ENCODE data around the gene NFIB.

NFIB gene

DNA sequence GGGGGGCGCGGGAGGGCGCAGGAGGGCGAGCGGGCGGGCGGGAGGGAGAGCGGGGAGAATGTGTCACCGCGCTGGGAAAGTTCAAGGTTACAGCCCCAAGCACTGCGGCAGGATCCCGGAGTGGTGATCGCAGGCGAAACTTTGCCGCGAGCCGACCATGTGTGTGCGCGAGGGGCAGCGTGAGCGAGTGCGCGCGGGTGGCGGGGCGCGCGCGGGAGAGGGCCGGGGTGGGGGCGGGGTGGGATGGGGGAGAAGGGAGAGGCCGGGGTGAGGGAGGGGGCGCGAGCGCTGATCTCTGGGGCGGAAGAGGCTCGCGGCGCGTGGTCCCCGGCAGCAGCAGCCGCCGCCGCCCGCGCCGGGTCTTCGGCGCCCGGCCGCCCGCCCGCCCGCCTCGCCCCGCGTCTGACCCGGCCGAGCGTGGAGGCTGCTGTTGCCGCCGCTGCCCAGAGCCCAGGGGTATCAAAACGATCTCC, at the start of gene NFIB:
Gene NFIB (minus strand): TSS at position 191 of the 473 bp plus-strand sequence. CDS start 630 bp downstream, outside the sequence.
- DNase-seq: no peak

DNA sequence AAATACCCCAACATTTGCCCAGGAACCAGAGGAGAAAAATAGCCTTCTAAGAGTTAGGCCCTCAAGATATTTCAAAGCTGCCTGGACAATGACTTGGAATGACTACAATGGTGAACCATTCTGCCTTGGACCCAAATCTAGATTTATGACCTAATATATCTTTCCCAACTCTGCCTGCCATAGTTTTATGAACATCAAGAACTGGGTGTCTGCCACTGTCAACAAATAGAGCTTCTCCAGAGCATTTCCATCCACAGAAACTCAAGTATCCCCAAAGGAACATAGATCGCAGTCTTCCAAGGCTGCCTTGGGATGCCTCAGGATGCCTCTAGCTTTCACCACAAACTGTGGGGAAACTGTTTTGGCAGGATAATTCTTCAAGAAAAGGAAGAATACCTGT, 48.2 kb upstream of the NFIB start:
- DNase-seq: no peak

DNA sequence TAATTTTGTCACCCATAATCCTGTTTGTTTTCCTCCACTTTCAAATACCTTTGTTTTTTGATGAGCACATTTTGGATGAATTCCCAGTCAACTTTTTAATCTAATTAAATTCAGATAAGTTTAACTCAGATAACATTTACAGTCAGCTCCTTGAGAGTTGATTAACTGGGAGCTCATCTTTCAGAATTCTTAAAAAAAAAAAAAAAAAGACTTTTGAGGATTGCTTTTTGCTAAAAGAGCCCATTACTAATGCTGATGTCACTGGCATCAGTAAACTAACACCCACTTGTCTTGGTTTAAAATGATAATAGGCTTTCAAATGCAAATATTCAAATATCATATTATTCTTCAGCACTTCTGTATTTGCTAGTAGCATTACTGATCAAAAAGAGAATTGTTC, 47.1 kb upstream of the NFIB start:
- no peak for DNase-seq

DNA sequence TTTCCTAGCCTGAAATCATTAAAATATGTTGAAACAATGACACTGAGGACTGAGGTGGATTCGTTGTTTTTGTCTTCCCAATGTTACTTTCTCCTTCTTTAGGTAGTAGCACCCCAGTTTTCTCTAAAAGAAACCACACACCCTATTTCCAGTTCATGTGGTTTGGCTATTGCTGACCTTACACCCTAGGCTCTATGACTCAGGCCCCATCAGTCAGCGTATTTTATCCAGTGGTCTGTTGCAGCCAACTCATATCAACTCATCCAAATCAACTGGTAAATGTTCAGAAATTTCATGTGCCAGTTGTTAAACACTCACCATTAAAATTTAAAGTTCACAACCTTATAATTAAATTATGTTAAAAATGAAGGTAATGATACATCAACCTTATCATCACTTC, 44.6 kb upstream of the NFIB start:
- DNase-seq: no peak

DNA sequence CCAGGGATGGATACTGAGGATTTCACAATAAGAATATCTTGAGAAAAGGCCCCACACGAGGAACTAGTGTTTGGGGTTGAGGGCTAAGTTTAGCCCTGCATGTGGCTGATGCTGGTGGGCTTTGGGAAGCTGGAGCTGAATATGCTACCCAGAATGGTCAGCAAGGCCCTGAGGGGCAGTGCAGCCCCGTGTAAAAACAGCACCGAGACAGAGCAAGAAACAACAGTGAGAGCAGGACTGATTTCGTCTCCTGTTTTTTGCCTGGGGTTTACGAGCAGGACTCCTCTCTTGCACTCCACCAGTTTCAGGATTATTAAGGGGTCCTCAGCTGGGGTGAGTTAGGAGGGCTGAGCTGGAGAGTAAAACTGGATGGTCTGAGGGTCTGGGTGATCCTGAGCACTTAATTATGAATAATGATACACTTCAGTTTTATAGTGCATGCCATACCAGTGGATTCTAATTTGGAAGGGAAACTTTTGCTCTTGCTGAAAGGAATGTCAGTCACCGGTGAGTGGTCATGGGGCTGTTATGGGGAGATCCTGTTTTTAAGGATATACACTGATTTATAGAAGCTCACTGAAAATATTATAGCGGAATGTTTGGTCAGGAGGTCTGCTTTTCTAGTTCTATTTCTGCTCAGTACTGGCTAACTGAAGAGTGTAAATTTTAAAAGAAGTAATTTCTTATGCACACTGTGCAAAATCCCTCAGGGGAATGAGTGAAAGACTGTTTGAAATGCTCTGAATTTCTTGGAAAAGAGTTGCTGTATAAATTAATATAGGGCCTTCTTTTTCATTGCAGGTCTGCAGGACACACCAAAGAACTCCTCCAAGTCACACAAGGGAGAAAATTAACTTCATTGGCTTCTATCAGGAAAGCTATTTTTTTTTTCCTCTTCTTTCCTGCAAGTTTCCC, 42.7 kb upstream of the NFIB start:
- DNase-seq: no peak

DNA sequence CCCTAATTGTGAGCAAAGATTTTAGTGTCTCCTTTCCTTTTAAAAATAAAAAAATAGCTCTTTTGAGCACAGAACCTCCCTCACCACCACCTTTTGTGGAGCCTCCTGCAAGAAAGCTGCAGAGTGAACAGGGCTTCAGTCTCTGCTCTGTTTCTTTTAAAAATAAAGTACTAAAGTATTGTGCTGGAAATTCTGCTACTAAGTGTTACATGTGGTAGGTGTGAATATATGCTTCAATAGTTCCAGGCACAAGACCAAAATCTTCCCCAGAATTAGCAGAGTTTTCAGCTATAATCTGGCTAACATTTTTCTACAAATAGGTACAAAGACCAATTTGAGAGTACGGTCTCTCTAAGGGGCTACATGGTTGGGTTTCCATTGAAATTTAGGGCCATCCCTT, 40.3 kb upstream of the NFIB start:
- DNase-seq: no peak

DNA sequence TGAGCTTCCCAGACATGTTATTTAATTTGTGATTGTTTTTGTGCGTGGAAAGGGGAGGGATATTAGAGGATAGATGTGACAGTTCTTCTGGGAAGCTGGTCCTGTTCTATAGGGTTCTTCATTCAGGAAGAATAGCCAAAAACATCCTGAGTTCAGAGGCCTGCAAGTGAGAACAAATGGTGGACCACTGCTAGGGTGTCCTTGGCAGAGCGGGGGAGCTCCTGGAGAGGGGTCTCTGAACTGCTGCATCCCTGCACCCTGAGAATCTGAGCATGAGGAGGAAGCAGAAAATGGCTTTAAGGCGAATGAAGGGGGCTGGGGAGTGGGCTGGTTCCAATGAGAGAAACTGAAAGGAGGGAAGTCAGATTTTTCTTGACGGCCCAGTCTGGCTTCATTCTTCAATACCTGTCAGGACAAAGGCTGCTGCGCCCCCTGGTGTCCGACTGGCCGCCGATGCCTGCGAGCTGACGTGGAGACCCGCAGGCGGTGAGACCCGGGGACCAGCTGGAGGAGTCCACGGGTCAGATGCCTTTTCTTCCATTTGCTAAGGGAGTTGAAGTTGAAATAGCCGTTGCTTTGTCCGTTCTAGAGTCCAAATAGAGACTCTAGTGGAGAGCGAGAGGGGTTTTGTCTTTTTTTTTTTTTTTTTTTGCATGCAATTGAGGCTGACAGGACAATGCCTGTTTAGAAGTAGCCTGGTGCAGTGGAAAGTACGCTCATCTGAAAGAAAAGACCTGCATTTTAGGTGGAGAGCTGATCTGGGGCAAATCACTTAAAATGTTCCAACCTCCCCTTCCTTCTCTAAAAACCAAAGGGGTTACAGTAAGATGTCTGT, 39.5 kb upstream of the NFIB start:
- peak; percentile 79 for DNase-seq

DNA sequence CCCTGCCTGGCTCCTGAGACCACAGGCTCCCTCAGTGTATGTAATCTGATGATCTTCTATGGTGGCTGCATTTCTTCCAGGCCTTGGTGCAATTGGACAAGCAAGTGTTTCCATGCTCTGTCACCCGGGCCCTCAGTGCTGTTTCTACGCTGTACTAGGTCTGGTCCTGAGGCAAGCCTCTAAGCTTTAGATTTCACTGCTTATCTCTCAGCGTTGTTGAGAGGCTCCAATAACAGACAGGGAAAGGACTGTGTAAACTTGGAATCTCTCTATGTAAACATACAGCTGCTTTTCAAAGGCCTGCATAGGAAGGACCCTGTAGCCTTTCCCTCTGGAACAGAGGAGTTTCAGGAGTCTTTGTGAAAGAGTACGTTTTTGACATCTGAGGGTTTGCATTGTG, 38.6 kb upstream of the NFIB start:
- DNase-seq: no peak

DNA sequence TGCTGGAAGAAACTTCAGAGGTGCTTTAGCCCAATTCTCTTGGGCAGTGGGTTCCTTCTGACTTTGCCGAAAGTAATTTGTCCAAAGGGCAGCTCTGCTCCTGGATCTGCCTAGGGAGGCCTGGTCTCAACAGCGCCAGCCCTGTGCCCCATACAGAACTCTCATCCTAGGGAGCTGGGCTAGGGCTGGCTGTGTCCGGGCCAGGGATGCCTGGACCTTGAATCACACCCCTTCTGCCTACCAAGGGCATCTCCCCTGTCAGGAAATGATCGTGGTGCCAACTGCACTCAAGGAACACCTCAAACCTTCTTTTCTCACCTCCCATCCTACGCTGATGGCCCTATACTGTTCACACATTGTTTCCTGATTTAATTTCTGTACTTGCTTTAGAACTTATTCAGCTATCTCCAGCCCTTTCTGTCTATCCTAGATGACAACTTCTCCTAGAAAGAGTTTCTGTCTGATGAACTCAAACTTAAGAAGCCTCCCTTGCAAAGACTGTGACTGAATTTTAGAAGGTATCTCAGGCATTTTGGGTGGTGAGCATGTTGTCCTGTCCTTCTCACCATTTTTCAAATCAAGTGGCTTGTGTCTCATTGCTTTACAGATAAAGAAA, 37.4 kb upstream of the NFIB start:
- no peak for DNase-seq

DNA sequence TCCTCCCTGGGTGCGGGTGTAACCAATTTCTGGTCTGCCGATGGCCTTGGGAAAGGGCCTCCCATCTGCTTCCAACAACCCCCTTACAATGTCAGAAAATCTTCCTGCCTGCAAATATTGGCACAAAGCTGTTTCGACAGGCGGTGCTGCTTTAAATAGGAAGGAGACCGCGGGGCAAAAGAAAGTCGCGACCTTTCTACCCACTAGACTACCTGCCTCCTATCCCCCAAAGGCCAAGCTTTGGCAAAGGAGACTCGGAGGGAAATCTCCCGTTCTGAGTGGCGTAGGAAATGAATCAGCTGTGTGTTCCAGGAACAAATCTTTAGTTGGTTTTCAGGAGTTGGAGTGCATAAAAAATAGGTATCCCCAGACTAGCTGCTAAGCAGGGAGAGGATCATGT, 36.8 kb upstream of the NFIB start:
- DNase-seq: no peak

DNA sequence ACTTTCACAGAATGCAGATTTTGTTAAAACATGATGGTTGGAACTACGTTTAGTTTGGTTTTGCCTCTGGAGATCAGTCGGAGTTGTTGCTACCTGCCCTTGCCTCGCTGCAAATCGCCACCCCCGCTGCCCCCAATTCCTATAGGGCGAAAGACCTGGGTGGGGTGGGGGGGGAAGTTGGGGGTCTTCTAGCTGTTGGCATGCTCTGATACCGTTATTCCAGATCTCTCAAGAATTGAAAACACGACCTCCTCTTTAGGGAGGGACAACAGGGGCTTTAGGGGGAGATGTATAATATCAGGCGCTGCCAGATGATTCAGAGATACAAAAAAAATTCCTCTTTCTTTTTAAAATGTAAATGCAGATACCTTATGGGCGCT, 36.4 kb upstream of the NFIB start:
- no peak for DNase-seq

DNA sequence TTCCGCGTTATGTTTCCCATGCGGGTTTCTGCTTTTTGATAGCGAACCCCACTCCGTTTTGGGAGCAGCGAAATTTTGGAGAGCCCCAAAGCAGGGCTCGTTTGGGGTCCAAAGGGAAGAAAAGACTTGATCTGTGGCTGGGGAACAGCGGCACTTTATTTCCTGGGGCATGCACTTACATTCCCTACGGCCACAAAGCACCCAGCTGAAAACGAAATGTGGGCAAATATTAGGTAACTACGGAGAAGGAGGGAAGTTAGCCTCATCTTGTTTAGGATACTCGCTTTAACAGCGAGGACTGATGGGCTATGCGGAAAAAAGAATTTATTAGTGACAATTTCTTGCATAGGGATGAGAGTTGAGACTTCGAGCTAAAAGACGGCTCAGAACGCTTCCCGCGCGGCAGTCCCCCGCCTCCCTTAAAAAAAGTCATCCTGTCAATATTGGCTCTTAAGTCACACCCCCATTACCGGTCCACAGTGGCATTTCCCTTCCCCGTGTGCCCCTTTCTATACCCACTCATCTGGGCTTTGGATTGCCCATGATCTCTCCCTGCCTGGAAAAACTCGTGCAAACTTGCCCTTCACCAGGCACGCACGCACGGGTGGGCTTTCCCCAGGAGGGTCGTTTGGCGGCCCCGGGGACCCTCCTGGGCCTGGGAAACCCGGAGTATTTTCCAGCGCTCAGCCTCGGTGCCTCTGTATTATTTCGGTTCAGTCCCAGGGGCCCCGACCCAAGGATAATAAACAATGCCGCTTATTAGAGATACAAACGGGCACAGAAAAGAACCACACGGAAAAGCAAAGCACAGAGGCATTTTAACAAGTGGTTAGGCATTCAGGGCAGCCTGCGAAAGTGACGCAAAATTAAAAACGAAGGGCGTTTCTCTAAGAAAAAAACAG, 35.8 kb upstream of the NFIB start:
- no peak for DNase-seq

DNA sequence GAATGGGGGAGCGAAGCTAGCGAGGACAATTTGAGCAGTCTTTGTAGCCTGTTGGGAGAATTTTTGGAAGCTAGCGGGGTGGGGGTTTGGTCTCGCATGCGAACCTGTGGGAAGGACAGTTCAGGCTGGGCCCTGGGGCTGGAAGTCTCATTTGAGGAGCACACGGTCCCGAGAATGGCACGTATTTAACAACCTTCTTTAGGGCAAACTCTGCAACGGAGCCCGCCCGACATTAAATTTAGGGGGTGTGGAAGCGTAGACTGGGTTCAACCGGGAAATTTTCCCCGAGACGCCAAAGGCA, 35.2 kb upstream of the NFIB start:
- DNase-seq: no peak

DNA sequence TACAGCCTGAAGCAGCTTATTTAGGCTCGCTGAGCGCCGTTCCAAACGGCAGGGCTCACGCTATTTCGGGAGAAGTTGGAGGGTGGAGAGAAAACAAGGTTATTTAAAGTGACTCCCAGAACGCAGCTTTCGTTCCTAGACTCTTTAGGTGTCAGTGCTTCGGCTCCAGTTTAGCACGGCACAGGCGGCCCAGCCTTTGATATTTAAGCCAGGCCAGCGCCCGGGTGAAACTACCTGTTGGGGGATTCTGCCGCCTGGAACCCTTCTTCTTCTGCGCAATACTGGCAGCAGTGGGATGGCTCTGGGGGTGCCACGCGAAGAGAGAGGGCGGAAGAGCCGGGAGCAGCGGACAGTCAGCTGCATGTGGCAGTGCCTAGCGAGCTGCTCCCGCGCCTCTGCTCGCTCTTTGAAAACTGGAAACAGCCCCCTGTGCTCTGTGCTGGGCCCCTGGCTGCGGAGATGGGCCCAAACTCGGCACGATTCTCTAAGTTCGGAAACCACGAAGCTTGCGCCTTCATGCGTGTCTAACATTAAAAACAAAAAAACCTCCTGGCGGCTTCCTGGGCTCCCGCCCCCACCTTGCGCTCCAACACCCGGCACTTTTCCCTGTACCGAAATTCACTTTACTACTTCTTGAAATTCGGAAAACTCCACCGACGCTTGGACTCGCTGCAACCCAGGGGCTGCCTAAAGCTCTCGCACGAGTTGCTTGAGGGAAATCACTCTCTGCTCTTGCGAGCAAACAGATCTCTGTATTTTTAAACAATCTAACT, 34.6 kb upstream of the NFIB start:
- no peak for DNase-seq

DNA sequence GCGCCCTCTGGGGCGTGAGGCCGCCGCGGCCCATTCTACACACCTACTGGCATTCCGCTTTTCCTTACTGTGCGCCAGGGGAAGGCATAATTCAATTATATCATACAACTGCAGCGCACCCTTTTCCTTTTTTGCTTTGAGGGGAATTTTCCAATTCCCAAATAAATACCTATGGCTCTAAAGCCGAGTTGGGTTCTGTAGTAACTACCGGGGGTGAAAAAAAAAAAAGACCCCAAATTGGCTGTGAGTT, 34.1 kb upstream of the NFIB start:
- no peak for DNase-seq

DNA sequence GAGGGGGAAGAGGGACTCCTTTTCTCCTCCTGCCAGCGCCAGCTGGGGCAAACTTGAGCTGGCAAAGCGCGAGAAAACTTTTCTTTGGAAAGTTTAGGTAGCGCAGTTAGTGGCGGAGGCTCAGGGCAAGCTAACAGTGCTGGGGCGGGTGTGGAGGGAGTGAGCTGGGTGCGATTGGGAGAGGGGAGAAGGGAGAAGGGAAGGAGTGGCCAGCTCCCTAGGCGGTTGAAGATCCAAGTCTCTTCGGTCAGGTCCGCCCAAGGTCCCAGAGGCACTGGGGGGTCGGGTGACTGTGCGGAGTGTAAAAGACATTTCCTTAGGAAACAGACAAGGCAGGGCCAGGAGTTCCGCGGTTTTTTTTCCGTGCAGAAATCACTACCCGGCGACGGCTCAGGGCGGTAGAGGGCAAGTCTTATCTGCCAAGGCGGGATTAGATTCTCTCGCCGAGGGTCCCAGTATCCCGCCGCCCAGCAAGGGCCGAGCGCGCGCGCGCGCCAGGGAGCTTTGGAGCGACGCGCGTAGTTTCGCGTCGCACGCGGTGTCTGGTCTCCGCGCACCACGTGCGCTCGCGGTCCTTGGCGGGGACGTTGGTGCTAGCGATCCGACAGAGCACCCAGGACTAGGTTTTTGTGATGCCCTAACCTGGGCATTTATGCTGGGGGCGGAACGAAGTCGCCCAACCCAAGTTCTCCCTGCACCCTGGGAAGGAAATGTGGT, 33.6 kb upstream of the NFIB start:
- no peak for DNase-seq

DNA sequence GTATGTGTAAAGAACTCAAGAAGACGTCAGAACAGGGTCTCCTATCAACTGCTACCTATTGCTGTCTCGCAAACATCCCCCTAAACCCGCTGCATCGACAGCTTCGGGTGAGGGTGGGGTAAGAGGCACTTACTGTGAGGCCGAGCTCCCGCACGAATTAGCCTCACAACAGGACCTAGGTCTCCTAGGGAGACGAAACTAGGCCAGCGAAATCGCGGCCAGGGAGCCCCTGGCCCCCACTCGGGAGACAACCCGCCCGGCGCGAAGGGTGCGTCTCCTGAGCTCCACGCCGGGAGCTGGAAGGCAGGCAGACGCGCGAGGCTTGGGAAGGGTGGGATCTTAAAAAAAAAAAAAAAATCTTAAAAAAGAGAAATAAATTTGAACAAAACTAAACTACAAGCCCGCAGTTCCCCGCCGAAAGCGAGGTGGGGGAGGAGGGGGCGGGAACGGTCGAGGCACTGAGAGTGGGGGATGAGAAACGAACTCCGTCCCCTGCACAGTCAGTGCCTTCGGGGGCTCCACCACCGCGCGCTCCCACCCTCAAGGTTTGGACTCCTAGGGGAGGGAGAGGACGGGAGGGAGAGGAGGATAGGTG, 33.0 kb upstream of the NFIB start:
- no peak for DNase-seq

DNA sequence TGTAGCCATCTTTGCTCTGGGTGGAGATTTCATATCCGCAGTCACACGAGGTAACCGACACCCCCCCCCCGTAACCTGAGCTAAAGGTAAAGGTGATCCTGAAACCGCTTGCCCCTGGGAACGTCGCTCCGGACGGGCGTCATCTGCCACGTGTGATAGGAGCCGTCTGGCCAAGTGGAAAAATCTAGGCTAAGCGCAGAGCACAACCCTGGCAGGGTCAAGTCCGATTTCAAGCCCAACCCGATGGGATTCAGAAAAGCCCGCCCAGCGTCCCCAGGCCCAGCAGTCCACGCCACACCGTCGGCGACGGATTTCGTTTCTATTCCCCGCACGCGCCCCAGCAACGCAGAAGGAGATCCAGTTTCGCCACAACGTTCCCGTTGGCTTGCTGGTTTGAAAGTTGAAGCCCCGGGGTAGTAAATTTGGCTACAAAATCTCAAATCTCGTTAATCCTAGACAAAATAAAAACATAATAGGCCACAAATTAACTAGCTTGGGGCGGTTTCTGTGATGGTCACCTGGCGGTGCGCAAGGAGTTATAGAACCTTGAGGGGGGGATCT, 32.4 kb upstream of the NFIB start:
- DNase-seq: no peak

DNA sequence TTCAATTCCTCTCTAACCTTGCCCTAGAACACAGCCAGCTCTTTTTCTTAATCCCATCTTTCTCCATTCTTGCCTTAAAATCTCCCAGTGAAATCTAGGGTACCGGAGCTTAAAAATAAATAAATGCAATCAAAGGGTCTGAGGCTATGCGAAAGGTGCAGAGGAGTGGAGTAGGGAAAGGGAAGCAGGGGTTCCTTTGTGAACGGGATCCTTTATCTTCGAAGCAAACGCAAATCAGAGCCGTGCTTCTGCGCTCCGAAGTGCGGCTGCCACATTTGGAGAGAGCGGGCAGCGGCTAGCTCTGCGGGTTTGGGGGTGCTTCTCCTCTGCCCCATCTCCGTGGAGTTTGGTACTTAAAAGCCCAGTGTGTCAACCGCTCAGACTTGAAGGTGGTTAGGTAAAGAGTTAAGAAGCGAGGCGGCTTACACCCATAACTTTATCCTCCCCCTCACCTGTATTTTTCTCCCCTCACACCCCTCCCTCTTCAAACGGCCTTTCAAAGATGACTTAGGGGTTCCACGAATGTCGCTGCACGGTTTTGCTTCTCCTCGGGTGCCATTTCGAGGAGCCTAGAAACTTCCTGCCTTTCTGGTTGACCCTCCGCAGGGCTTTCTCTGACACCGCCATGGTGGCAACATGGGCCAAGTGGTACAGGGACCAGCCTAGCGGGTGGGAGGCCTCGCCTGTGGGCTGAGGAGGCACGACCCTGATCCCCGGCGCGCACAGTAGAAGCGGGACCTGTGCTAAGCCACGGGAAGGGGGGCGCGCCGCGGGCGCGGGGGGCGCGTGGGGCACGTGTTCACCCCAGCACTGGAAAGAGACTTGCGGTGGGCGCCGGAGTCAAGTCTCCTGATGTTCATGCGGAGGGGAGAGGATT, 31.7 kb upstream of the NFIB start:
- DNase-seq: no peak

DNA sequence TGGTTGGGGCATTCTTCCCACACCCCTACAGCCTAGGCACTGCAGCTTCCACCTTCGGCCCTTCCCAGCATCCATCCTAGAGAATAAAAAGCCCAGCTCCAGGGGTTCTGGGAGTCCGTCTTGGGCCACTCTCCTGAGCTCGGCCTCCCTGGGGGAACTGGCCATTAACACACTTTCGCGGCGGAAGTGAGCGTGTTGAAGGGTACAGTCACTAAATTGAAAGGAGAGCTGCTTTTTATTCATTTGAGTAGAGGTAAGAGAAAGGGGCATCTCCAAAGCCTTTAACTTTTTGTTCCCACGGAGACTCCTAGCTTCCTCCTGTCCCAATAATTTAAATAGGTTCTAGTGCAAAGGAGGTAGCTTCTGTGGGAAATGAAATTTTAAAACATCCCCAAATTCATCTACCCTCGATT, 31.0 kb upstream of the NFIB start:
- no peak for DNase-seq
